Measurements from ENCODE around the gene LILRB4.
"Not testable (repeated sequence)": the region's sequence is repeated elsewhere in the genome, so short reads cannot be mapped to it uniquely, and the experiment has no call there.

The LILRB4 gene

DNA sequence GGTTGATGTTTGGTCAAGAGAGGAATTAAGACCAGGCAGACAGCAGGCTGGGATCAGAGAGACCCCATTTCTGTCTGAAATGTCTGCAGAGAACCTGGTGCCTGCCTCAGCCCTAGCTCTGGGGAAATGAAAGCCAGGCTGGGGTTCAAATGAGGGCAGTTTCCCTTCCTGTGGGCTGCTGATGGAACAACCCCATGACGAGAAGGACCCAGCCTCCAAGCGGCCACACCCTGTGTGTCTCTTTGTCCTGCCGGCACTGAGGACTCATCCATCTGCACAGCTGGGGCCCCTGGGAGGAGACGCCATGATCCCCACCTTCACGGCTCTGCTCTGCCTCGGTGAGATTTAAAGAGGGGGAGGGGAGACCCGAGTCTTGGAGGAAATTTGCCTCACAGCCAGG is at the start of gene LILRB4:
Gene LILRB4, plus strand, starts transcription at position 256 of the 400 bp plus-strand sequence. Its CDS starts 49 bp downstream, at position 305.
- DNase-seq (ENCODE audit: low spot score) = no peak

DNA sequence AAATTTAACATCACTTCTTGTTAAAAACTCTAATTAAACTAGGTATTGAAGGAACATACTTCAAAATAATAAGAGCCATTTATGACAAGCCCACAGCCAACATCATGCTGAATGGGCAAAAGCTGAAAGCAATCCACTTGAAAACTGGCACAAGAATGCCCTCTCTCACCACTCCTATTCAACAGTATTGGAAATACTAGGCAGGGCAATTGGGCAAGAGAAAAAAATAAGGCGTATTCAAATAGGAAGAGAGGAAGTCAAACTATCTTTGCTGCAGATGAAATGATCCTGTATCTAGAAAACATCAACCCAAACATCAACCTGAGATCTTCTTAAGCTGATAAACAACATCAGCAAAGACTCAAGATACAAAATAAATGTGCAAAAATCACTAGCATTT is 48.1 kb upstream of the LILRB4 start:
- no peak for DNase-seq (ENCODE audit: low spot score)

DNA sequence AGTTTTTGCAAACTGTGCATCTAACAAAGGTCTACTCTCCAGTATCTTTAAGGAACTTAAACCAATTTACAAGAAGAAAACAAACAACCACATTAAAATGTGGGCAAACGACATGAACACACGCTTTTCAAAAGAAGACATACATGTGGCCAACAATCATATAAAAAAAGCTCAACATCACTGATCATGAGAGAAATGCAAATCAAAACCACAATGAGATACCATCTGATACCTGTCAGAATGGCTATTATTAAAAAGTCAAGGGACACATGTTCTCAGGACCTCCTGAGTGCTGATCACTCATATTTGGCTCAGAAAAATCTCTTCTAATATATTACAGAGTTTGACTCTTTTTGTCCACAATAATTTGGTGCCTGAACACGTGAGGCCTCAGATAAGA is 46.7 kb upstream of the LILRB4 start:
- no peak for DNase-seq (ENCODE audit: low spot score)

DNA sequence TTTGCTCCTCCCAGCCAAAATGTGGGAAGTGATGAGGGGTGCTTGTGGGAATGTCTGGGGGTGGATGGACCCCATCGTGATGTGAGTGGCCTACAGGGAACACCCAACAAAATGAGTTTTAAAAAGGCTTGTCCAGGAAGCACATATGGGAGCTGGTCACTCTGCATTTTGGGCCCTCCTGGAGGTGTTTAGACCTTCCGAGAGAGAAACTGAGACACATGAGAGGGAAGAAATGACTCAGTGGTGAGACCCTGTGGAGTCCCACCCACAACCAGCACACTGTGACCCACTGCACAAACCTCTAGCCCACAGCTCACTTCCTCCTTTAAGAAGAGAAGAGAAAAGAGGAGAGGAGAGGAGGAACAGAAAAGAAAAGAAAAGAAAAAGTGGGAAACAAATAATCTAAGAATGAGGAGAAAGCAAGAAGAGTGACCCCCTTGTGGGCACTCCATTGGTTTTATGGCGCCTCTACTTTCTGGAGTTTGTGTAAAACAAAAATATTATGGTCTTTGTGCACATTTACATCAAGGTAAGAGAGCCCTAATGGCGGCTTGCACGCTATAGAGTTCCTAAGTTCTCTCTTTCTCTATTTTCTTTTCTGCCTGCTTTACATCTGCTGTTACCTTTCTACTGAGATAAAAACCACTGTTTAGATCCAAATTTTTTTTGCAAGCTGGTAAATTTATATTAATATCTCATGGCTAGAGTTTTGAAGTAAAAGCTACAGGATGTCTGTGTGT is 45.8 kb upstream of the LILRB4 start:
- no peak for DNase-seq (ENCODE audit: low spot score)

DNA sequence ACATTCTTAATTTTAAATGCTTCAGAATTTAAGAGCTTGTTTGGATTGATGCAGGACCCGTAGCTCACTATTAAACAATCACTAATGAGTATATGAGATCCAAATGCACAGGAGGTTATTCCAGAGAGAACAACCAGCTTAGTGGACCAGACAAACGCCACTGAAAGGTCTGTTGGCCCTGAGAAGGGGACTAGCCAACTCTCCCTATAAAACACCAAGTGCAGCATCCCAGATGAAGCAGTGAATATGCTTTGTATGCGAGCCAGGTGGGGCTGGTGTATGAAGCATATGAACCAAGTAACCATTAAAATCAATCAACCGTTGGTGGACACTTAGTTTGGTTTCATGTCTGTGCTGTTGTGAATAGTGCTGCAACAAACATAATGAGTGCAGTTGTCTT is 42.3 kb upstream of the LILRB4 start:
- no peak for DNase-seq (ENCODE audit: low spot score)

DNA sequence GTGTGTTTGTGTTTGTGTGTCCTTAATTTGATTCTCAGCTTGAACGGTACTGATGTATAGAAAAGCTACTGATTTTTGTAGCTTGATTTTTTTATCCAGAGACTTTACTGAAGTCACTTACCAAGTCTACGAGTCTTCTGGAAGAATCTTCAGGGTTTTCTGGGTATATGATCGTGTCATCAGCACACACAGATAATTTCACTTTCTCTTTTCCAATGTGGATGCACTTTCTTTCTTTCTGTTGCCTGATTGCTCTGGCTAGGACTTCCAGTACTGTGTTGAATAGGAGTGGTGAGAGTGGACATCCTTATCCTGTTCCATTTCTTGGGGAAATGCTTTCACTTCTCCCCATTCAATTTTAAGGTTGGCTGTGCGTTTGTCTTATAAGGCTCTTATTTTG is 40.4 kb upstream of the LILRB4 start:
- DNase-seq (ENCODE audit: low spot score) = no peak

DNA sequence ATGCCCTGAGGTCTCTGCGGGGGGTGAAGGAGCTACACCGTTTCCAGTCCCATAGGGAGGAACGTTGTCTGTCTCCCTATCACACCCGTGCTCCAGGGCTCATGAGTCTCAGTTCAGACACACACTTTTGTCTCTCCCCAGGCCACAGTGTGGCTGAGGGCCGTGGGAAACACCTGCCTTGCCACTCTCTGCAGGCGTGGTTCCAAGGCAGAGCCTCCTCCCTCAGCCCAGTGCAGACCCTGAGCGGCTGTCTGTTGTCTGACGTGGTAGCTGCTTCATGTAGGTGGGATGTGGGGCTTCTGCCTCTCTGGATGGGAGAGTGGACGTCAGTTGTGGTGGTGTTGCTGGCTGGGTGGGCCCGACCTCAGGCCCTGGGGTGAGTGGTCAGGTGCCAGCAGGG is 38.6 kb upstream of the LILRB4 start:
- DNase-seq (ENCODE audit: low spot score) = not testable (repeated sequence)

DNA sequence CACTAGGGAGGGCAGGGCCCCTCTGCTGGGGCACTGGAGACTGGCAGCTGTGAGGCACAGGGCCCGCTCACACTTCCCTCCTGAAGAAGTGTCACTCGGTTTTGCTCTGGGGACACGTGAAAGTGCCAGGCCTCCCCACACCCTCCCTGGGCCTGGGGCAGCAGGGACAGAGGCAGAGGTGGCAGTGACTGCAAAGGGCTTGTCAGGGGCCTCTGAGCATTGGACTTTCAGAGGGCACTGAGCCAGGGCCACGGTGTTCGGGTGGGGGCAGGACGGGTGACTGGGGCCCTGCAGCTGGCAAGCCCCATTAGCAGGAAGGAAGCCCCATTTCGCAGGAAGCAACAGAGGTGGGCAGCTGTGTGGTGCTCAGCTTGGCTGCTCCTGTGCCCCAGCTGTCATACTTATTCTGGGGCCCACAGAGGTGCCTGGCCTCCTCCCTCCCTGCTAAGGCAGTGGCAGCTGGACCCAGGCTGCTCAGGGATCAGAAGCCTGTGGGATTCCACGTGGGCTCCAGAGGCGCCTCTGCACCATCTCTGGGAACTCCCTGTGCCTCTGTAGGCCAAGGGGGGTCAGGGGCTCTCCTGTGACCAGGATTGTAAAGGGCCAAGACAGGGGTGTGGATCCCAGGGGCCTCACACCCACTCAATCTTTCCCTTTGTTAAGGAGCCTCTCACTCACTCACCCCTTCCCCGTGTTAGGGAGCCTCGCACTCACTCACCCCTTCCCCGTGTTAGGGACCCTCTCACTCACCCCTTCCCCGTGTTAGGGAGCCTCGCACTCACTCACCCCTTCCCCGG is 37.7 kb upstream of the LILRB4 start:
- not testable (repeated sequence) for DNase-seq (ENCODE audit: low spot score)

DNA sequence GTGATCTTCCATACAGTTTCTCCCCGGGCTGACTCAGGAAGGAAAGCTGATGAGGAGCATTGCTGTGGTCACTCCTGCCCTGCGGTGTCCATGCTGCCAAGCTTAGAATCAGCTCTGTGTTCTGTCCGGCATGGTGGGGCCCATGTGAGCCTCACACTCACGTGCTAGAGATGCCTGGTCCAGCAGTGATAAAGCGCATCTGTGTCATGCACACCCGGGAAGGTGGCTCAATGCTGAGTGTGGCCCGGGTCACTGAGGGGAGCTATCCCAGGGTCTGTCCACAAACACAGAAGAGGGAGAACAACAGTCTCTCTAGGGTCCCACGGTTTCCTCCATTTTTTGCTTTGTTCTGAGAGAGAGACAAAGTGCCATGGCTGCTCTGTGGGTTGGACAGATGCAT is 36.0 kb upstream of the LILRB4 start:
- DNase-seq (ENCODE audit: low spot score) = no peak

DNA sequence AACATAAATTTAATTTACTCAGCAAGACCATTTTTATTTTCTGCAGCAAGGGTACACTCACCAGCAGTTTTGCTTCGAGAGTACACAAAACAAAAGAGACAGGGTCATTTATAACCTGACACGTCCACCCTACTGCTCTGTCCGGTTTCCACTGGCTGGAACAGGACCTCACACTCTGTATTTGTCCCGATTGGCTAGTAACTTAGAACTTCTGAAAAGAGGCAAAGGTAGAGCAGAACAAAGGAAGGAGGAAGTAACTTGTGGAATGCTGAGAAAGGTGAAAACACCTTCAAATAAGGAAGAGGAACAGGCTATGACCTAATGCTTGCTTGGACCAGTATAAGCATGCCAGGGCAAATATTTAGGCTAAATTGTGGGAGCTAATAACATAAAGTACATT is 34.9 kb upstream of the LILRB4 start:
- DNase-seq (ENCODE audit: low spot score) = not testable (repeated sequence)

DNA sequence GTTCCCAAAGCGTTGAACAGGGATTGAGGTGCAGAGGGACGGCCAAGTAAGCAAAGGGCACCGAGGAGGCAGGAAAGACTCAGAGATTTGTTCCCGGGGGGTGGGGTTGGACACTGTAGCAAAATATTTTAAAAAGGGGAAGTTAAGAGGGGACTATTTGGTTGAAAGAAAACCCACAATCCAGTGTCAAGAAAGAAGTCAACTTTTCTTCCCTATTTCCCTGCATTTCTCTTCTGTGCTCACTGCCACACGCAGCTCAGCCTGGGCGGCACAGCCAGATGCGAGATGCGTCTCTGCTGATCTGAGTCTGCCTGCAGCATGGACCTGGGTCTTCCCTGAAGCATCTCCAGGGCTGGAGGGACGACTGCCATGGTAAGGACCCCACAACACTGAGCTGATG is 32.5 kb upstream of the LILRB4 start, which contains the start of gene LILRB1:
Gene LILRB1, plus strand, starts transcription at position 223 of the 400 bp plus-strand sequence. CDS start 590 bp downstream, outside the sequence.
- not testable (repeated sequence) for DNase-seq (ENCODE audit: low spot score)

DNA sequence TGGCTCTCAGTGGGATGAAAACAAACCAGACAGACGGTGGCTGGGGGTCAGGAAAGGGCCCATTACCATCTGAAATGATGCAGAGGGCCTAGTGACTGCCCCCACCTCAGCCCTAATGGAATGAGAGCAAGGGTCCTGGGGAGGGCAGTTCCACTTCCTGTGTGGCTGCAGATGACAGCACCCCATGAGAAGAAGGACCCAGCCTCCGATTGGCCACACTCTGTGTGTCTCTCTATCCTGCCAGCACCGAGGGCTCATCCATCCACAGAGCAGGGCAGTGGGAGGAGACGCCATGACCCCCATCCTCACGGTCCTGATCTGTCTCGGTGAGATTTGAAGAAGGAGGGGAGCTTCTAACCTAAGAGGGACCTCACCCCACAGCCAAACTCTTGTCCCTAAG is 32.0 kb upstream of the LILRB4 start:
- no peak for DNase-seq (ENCODE audit: low spot score)

DNA sequence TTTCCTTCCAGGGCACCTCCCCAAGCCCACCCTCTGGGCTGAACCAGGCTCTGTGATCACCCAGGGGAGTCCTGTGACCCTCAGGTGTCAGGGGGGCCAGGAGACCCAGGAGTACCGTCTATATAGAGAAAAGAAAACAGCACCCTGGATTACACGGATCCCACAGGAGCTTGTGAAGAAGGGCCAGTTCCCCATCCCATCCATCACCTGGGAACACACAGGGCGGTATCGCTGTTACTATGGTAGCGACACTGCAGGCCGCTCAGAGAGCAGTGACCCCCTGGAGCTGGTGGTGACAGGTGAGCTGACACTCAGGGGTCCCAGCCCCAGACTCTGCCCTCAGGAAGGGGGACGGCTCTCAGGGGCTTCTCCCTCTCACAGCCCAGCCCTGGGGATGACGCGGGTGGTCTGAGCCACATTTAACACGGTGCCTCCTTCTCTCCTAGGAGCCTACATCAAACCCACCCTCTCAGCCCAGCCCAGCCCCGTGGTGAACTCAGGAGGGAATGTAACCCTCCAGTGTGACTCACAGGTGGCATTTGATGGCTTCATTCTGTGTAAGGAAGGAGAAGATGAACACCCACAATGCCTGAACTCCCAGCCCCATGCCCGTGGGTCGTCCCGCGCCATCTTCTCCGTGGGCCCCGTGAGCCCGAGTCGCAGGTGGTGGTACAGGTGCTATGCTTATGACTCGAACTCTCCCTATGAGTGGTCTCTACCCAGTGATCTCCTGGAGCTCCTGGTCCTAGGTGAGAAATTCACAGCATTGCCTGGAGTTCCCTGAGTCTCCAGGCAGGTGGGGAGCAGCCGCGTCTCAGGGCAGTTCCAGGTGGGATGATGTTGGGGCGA is 31.1 kb upstream of the LILRB4 start:
- DNase-seq (ENCODE audit: low spot score) = not testable (repeated sequence)

DNA sequence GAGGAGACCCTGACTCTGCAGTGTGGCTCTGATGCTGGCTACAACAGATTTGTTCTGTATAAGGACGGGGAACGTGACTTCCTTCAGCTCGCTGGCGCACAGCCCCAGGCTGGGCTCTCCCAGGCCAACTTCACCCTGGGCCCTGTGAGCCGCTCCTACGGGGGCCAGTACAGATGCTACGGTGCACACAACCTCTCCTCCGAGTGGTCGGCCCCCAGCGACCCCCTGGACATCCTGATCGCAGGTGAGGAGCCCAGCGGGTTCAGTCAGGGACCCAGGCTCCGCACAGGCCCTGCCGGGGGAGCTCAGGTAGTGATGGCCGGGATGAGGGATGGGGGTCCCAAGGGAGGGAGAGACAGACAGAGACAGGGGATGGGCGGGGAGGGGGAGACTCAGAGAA is 30.3 kb upstream of the LILRB4 start:
- DNase-seq (ENCODE audit: low spot score) = not testable (repeated sequence)

DNA sequence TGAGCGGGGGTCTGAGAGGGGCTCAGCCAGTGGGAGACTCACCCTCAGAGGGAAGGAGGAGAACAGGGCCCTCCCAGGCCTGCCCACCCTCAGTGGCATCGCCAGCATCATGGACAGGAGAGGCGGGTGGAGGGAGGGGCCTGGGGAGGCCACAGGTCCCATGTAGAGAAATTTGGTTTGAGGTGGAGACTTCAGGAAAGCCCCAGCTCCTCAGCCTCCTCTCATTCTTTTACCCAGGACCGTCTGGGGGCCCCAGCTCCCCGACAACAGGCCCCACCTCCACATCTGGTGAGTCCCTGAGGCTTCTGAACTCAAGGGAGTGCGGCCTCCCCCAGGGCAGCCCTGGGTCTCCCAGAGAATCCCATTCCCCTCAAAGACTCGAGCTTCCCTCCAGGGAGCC is 29.4 kb upstream of the LILRB4 start:
- no peak for DNase-seq (ENCODE audit: low spot score)

DNA sequence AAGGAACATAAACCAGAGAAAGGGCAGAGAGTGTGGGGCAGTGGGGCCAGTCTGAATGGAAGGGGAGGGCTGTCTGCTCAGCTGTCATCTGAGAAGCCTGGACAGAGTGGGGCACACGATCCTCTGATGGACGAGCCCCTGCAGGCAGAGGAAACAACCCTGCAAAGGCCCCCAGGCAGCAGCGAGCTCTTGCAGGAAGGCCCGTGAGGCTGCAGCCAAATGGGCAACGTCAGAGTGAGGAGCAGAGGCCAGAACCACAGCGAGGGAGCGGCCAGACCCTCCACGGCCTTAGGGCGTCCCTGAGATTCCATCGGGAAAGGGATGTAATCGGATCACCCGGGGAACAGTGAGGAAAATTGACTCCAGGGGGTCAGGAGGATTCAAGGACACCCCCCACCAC is 26.7 kb upstream of the LILRB4 start:
- not testable (repeated sequence) for DNase-seq (ENCODE audit: low spot score)

DNA sequence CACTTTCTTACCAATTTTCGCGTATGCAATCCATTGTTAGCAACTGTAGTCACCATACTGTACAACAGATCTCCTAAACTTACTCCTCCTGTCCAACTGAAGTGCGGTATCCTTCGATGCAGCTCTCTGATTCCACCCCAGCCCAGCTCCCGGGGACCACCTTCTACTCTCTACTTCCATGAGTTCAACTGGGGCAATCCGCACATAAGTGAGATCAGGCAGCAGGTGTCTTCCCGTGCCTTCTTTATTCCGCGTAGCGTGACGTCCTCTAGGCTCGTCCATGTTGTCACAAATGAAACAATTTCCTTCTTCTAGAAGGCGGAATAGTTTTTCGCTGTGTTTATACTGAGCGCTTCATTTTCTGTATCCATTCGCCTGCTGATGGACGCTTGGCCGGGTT is 24.1 kb upstream of the LILRB4 start:
- DNase-seq (ENCODE audit: low spot score) = no peak

DNA sequence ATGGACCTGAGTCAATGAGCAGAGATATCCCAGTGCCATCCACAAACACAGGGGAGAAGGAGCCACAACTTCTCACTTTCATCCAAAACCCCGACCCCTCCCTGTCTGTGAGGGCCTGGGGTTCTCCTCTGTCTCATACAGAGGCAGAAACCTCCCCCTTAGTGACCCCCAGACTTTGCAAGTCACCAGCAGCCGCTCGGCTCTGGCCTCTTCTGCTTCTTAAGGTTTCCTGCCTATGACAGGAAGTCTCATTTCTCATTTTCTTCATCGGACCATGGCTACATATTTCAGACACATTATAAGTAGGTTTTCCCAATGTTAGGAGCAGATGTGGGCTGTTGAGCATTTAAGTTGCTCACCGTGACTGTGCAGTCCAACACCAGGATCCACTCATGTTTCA is 19.8 kb upstream of the LILRB4 start:
- not testable (repeated sequence) for DNase-seq (ENCODE audit: low spot score)

DNA sequence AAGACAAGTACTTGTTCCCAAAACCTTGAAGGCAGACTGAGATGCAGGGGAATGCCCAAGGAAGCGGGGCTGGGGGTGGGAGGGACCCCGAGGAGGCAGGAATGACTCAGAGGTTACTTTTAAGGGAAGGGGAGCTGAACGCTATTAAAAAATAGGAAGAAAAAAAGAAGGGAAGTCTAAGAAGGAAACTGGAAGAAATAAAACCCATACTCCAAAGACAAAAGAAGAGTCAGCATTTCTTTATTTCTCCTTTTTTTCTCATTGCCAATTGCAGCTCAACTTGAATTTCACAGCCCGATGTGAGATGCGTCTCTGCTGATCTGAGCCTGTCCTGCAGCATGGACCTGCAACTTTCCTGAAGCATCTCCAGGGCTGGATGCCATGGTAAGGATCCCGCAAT is 19.2 kb upstream of the LILRB4 start:
- not testable (repeated sequence) for DNase-seq (ENCODE audit: low spot score)

DNA sequence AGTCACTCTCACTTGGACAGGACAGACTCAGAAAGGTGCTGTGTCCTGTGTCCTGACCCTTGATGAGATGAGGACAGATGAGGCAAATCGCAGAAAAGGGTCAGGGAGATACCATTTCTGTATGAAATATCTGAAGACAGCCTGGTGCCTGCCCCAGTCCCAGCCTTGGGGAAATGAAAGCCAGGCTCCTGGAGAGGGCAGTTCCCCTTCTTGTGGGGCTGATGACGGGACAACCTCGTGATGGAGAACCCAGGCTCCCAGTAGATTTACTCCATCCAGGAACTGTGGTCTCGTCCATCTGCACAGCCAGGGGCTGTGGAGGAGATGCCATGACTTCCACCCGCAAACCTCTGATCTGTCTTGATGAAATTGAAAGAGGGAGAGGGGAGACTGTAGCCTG is 18.7 kb upstream of the LILRB4 start:
- no peak for DNase-seq (ENCODE audit: low spot score)

DNA sequence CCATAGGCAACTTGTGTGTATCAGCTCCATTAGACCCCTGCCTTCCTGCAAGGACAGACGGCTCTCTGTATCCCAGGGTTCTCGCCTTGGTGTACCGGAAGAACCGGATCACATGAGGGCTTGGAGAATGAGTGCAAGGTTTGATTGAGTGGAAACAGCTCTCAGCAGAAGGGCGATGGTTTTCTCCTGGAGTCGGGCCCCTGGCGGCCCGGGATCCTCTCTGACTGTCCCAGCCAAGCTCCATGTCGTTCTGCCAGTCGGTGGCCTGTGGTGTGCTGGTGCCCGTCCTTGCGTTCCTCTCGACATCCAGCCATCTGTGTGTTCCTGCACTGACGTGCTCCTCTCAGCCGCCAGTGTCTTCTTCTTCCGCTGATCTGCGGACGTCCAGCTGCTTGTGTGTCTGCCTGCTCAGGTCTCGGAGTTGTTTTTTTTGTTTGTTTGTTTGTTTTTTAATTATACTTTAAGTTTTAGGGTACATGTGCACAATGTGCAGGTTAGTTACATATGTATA is 16.4 kb upstream of the LILRB4 start:
- no peak for DNase-seq (ENCODE audit: low spot score)

DNA sequence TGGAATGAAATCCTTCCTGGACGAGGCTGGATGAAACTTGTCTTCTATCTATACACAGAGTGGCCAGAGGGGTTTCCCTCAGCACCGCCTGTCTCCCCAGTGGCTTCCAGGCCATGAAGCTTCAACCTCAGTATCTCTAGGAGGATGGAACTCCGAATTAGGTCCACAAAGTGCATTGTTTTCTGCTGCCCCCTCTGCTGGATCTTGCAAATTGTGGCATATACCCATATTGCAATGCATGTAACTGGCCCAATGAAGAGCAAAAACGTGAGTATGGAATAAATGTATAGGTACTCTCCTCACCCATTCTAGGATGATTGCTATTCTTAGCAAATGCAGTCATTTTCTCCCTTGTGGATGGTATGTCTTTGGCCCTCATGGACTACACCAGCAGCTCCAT is 14.7 kb upstream of the LILRB4 start:
- no peak for DNase-seq (ENCODE audit: low spot score)

All from hematopoietic multipotent progenitor cell treated with erythropoietin and hydrocortisone succinate and interleukin-3 and kit ligand, for 17 days (in vitro differentiated cells).